HG03095 (cell line): ENCODE results near the gene WAC.
"Not testable (repeated sequence)": the region's sequence is repeated elsewhere in the genome, so short reads cannot be mapped to it uniquely, and the experiment has no call there.

Experiments used
- ATAC-seq: cut with Tn5 transposase; IDR thresholded peaks from one replicate; pipeline ENCODE4 v1.9.1; 2021; ENCODE audit warnings: moderate library complexity; ENCODE audit not compliant: unreplicated experiment

The WAC gene

DNA sequence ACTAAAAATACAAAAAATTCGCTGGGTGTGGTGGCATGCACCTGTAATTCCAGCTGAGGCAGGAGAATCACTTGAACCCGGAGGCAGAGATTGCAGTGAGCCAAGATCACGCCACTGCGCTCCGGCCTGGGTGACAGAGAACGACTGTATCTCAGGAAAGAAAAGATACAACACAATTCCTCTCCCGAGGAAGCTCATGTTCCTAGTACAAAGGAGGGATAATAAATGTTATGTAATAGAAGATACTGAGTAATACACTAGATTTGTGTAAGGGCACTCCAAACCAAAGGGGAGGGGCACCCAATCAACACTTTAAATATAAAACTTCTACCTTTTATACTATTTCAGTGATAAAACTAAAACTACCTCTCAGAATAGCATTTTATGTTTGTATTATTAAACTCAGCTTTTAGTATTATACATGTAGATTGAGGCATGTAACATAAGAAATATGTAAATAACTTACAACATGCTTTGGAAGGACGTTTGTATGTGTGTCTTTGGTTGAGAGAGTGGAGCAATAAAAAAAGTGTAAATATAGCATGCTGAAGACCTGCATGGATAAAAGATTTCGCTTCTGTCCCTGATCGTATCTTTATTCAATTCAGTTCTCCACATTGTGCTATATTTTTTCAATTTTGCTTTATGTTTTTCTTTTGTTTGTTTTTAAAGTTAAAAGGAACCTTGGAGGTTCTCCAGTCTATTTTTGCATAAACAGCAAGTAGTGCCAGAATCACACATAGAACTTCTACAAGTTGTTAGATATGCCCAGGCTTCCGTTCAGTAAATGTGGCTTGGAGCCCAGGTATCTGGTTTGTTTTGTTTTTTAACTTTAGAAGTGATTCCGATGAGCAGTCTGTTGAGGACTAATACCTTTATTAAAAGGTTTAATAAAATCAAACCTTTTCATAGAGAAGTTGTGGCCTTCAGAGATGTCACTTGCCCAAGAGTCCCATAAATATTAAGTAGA, 71.9 kb downstream of the WAC start:
- ATAC-seq: no peak

- no peak for ATAC-seq
These were observed 73.7 kb downstream of the WAC start for GRCh38 chr10:28606568-28606967.

DNA sequence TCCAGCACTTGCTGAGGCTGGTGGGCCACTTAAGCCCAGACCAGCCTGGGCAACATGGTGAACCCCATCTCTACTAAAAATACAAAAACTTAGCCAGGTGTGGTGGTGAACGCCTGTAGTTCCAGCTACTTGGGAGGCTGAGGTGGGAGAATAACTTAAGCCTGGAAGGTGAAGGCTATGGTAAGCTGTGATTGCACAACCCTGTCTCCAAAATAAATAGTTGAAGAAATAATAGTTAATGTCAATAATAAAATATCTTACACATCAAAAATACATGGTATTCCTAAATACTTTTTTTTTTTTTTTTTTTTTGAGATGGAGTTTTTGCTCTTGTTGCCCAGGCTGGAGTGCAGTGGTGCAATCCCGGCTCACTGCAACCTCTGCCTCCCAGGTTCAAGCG, 76.7 kb downstream of the WAC start:
- not testable (repeated sequence) for ATAC-seq

DNA sequence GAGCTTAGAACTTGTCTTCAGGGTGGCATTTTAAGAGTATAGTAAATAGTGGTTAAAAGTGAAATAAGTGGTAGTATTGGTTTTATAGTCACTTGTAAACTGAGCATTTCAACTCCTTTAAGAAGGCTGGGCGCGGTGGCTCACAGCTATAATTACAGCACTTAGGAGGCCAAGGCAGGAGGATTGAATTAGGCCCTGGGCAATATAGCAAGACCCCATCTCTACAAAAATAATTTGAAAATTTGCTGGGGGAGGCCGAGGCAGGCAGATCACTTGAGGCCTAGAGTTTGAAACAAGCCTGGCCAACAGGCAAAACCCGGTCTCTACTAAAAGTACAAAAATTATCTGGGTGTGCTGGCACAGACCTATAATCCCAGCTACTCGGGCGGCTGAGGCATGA, 80.0 kb downstream of the WAC start:
- no peak for ATAC-seq

DNA sequence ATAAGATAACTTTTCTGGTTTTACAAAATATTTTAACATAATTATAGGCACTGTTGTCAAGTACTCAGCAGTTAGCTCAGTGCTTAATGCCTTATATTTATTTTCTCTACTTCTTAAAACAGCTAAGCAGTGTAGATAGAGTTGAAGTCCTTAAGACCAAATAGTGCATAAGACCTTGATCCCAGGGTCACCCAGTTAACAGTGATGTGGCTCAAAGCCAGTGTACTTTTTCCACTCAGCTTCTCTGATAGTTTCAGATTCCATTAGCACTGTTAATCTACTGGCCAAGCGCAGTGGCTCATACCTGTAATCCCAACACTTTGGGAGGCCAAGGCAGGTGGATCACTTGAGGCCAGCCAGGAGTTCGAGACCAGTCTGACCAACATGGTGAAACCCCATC, 83.6 kb downstream of the WAC start:
- ATAC-seq: no peak

DNA sequence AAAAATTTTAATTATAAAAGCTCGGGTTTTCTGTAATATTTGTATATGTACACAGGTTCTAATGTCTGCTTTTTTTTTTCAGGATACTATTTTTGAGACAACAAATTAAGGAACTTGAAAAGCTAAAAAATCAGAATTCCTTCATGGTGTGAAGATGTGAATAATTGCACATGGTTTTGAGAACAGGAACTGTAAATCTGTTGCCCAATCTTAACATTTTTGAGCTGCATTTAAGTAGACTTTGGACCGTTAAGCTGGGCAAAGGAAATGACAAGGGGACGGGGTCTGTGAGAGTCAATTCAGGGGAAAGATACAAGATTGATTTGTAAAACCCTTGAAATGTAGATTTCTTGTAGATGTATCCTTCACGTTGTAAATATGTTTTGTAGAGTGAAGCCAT, 86.5 kb downstream of the WAC start:
- no peak for ATAC-seq

DNA sequence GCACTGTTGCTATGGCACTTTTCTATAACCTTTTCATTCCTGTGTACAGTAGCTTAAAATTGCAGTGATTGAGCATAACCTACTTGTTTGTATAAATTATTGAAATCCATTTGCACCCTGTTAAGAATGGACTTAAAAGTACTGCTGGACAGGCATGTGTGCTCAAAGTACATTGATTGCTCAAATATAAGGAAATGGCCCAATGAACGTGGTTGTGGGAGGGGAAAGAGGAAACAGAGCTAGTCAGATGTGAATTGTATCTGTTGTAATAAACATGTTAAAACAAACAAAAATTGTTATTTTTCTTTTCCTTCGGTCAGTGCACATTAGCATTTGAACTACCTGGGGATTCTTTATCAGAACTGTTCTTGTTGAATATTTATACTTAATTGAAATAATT, 87.3 kb downstream of the WAC start:
- no peak for ATAC-seq

DNA sequence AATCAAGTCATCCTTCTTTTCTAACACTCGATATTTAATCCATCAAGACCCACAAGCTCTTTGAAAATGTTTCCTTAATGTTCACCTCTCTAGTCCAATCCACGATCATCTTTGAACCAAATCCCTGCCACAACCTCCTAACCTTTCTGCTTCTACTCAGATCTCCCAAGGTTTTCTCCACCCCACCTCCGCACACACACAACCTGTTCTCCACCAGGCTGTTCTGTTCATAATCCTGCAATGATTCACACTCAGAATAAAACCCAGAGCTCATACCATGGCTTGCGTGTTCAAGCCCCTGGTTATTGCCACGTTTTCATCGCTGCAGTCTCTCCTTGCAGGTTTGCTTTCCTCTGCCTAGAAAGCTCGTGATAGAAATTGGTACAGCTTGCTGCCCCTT, 90.6 kb downstream of the WAC start:
- no peak for ATAC-seq

DNA sequence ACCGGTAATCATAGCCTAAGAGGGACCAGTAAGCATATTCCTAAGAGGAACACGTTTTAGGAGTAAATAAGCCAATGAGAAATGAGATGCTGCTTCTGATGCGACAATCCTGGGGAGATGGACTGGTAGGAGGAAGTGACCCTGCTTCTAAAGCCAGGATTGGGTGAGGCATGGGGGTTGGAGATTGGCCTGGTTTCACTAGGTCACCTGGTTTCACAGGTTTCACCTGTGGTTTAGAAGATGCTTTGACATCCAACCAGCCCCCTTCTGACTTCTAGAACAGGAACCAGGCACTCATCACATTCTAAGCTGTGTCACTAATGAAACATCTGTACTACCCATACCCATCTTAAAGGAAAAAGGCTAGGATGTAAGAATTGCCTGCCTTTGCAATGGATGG, 91.4 kb downstream of the WAC start:
- ATAC-seq: no peak

GRCh38 chr10:28627102-28627501, 94.2 kb downstream of the WAC start:
- no peak for ATAC-seq

DNA sequence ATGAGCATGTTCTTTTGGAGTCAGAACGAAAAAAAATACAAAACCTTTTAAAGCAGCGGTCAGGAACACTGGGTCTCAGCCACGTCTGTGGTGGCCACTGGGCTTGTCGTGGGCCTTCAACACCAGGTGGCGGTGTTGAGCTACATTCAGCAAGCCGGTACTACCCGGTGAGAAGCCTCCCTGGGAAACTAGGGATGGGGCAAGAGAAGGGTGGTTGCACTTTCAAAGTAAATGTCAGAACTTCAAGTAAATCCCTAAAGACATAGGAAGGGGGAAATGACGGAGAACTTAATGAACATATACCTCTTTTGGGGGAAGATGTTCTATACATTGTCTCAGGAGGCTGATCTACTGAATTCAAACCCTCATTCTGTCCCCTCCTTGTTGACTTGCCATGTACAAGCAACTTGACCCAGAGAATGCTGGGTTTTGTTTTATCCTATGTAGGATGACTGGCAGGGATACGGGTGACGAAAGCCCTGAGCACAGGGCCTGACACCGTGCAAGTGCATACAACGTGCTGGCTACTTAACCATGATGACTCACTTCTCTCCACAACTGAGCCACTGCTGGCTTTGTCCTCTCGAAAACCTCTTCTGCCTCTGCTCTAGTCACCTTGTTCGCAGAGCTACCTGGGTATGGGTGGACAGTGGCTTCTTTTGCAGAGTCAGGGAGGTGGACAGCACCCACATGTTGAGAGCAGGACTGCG, 95.4 kb downstream of the WAC start:
- ATAC-seq: peak; percentile 69

- no peak for ATAC-seq
These were observed 99.1 kb downstream of the WAC start for GRCh38 chr10:28631896-28632583.

- ATAC-seq: no peak
These were observed 99.6 kb downstream of the WAC start for GRCh38 chr10:28632584-28632945.

GRCh38 chr10:28633750-28634149, 100.8 kb downstream of the WAC start:
- ATAC-seq: no peak

- ATAC-seq: no peak
These were observed 104.4 kb downstream of the WAC start for GRCh38 chr10:28637346-28637745.

GRCh38 chr10:28638392-28638791, 105.5 kb downstream of the WAC start:
- ATAC-seq: no peak

GRCh38 chr10:28640551-28640950, 107.6 kb downstream of the WAC start:
- ATAC-seq: no peak

- no peak for ATAC-seq
These were observed 111.7 kb downstream of the WAC start for GRCh38 chr10:28644647-28645046.

DNA sequence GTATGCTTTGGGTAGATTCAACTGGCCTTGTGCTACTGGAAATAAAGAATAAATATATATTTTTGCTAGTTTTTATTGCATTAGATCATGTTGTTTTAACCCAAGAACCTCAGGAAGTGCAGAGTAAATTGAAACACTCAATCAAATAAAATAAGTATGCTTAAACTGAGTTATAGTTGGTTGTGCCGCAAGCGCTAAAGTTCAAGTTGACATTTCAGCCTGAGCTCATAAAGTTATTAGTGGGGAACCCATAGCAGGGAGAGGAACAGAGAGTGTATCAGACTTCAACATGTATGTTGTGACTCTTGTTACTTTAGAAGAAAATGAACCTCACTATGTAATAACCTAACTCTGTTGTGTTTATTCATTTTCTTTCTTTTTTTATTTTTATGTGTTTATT, 119.2 kb downstream of the WAC start:
- ATAC-seq: no peak

GRCh38 chr10:28652703-28653102, 119.8 kb downstream of the WAC start:
- ATAC-seq: no peak

GRCh38 chr10:28658824-28659223, 125.9 kb downstream of the WAC start:
- ATAC-seq: not testable (repeated sequence)

- no peak for ATAC-seq
These were observed 128.1 kb downstream of the WAC start for GRCh38 chr10:28661035-28661434.
